Amniotic epithelial cell (primary cell): ENCODE data around the gene CDK5RAP1.
"Not testable (repeated sequence)": the region's sequence is repeated elsewhere in the genome, so short reads cannot be mapped to it uniquely, and the experiment has no call there.

ENCODE experiments used
- DNase-seq: peaks from one replicate; pipeline ENCODE4 v3.0.0-alpha.2; 2010; ENCODE audit warnings: low read depth

The CDK5RAP1 gene, protein sequence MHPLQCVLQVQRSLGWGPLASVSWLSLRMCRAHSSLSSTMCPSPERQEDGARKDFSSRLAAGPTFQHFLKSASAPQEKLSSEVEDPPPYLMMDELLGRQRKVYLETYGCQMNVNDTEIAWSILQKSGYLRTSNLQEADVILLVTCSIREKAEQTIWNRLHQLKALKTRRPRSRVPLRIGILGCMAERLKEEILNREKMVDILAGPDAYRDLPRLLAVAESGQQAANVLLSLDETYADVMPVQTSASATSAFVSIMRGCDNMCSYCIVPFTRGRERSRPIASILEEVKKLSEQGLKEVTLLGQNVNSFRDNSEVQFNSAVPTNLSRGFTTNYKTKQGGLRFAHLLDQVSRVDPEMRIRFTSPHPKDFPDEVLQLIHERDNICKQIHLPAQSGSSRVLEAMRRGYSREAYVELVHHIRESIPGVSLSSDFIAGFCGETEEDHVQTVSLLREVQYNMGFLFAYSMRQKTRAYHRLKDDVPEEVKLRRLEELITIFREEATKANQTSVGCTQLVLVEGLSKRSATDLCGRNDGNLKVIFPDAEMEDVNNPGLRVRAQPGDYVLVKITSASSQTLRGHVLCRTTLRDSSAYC

DNA sequence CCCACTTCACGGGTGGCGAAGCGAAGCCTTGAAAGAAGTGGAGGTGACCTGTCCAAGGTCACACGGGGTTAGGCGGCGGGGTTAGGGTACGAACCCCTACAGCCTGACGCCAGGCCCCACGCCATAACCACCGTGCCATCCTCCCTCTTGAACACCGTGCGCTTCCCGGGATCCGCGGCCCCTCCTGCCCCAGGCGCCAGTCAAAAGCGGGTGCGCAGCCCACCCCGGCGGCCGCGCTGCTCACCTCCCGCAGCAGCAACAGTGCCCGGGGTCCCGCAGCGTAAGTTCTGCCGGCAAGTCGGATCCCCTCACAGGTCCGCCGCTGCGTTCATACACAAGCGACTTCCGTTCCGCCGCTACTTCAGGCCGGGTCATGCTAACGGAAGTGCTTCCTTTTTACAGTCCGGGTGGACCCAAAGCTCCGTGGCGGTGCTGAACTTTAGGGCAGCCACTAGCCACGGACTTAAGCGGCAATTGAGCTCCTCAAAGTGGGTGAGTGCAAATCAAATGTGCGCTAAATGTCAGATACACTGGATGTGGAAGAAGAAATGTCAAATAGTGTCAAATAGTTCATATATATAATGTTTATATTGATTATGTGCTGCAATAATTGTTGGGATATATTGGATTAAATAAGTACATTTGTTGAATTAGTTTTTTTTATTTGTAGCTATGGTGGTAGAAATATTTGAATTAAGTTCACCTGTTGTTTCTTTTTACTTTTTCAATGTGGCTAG lies at the start of gene CDK5RAP1:
CDK5RAP1 (minus strand) TSS at position 336 of the 737 bp plus-strand sequence. CDS start 4,455 bp downstream, outside the sequence.
- DNase-seq: peak; percentile 90

DNA sequence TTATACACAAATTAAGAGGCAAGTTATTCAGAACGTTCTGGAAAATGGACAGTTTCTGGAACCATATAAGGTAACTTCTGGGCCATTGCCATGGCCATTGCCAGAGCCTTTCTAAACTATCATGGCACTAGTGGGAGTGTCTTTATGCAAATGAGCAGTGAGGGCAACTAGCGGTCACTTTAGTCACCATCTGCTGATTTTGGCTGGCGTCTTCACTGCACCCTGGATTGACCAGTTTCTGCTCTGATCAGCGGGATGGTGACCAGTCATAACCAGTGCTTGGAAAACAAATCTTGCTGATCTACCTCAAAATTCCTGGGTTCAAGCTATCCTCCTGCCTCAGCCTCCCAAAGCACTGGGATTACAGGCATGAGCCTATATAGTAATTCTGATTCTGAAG lies 49.5 kb upstream of the CDK5RAP1 start:
- DNase-seq: peak; percentile 10

DNA sequence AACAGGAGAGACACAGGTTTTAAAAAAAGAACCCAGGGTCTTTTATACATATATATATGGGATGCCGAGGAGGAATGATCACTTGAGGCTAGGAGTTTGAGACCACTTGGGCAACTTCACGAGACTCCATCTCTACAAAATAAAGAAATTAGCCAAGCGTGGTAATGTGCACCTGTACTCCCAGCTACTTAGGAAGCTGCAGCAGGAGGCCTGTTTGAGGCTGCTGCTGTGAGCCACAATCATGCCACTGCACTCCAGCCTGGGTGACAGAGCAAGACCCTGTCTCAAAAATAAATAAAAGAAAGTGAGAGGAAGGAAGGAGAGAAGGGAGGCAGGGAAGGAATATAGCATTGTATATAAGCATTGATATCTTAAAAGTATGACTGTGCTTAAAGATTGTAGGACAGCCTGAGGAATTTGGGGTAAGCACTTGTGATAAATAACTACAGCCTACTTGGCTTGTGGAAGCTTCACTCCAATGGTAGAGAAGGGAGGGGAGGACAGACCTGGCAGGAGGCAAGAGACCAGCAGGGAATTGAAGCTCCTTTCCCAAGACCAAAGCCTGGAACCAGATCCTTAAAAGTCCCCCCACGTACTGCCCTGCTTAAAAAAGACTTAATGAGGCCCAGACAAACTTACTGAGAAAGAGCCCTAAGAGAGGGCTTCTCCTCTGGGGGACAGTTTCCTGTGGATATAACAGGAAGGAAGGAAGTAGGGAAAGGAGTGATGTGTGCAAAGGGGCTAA lies 44.7 kb upstream of the CDK5RAP1 start:
- DNase-seq: no peak

DNA sequence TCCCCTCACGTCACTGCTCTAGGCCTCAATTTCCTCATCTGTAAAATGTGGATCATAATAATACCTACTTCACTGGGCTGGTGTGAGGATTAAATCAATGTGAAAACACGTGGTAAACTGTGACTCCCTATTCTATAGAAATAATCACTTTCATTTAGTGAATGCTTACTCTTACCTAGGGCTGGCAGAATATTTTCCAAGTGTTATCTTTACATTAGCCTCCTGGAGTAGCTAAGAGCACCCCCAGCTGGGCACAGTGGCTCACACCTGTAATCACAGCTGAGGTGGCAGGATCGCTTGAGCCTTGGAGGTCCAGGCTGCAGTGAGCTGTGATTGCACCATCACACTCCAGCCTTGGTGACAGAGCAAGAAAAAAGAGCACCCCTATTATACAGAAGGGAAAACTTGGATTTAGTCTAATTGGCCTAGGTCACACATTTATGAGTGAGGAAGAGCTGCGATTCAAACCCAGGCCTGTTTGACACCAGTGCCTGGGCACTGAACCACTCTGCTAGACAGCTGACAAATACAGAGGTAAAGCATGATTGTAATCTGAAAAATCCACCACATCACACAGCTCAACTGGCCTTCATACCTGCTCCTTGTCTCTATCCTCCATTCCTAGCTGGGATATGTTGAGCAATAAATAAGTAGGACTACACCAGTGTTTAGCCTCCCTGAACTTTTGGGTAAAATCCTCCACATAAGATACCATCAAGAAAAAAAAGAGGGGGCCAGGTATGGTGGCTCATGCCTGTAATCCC lies 43.7 kb upstream of the CDK5RAP1 start:
- no peak for DNase-seq

DNA sequence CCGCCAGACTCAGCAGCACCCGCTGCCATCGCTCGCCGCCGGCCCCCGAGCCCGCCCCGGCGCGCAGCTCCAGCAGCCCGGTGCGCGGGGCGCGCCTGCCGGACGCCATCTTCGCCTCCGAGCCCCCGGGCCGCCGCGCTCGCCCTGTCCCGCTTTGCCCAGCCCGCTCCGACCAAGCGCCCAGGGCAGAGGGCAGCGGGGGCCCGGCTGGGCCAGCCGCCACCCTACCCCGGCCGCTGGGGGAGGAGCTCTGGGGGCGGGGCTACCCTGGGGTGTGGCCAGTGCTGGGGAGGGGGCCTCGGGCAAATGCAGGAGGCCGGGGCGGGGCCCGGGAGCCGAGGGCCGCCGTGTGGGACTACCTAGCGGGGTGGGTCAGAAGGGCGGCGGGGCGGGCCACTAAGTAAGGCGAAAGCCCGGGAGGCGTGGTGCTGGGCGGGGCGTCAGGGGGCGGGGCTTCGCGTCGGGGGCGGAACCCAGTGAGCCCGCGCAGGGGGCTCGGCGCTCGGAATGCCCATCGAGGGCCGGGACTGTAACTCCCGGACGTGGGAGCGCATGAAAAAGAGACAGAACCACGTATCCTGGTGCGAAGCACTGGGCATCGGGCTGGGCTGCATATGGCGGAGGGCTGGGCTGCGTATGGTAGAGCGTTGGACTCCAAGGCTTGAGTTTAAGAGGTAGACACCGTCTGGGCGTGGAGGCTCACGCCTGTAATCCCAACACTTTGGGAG lies 42.4 kb upstream of the CDK5RAP1 start, which contains the start of gene SNTA1:
SNTA1 (minus strand) TSS at position 252 of the 728 bp plus-strand sequence; CDS start at position 109, 143 bp downstream.
- peak; percentile 71 for DNase-seq

DNA sequence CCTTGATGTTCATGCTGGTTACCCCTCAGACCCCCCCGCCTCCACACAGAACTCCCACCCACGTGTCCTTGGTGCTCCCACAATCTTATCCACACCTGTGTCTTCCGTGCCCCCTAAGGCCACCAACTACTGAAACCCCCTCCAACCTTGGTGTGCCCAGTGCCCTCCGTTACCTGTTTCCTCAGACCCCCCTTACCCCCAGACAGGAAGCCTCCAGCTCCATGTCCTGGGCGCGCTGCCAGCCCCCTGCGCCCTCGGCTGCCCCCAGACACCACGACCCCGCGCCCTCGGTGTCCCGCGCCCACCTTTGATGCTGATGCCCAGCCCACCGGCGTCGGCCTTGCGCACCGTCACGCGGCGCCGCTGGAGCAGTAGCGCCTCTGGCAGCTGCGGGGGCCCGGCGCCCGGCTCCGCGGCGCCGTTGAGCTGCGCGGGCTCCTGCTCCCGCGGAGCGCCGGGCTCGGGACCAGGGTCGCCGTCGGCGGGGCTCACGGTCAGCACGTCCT lies 41.7 kb upstream of the CDK5RAP1 start:
- no peak for DNase-seq

DNA sequence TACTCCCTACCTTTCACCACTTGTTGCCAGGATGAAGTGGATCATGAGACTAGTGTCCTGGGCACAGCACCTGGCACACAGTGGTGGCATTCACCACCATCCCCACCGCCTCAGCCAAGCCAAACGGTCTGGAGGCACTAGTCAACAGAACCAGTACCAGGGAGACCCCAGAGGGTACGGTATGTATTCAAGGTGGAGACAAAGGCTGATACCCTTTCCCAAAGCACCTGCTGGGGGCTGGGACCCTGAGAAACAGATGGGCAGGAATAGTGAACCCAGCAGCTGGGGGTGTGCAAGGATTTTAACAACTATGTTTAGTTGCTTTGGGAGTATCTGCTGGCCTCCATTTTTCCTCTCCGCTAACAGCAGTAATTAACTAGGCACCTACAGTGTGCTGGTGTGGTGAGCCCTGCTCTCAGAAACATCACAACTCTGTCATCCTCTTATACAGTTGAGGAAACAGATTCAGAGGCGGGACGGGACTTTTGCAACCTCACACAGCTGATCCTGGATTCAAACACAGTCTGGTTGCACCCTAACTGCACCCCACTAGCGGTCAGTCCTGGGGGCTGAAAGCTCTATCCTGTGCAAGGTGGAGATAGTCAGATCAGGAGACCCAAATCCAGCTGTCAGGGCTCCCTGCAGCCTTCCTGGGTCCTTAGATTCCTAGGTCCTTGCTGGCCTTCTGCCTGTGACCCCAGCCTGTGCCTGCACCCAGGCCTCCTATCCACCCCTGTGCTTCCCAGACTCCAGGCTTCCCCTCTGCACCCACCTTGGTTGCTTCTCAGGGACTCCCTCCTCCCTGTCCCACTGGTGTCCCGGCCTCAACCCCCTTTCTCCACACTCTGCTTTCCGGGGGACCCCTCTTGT lies 41.1 kb upstream of the CDK5RAP1 start:
- DNase-seq: no peak

DNA sequence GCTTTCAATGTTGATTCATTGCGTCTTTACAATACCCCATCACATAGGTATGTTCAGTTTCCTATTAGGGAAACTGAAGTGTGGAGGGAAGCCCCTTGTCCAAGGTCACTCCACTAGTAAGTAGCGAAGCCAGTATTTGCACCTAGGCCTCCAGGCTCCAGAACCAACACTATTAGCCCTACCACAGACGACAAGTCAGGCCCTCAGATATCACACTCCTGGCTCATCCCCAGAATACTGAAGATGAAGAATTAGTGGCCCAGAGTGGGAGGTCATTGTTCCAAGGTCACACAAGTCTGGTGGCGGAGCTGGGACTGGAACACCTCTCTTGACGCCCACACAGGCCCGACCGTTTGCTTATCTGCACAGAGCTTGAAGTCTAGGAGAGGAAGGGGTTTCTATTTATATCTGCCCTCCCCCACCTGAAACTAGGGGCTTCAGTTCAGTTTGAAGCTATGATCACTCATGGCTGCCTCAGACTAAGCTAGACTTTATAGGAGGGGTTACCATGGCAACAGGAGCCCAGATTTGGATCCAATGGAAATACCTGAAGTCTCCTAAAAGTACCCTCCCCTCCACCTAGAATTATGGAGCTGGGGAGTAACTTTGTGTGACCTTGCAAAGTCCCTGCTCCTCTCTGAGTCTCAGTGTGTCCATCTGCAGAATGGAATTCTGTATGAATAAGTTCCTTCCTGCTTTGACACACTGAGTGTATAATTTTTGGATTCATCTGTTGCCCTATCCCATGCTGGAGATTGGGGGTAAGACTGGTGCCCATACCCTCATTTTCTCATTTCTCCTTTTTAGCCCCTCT lies 40.0 kb upstream of the CDK5RAP1 start:
- DNase-seq: no peak

DNA sequence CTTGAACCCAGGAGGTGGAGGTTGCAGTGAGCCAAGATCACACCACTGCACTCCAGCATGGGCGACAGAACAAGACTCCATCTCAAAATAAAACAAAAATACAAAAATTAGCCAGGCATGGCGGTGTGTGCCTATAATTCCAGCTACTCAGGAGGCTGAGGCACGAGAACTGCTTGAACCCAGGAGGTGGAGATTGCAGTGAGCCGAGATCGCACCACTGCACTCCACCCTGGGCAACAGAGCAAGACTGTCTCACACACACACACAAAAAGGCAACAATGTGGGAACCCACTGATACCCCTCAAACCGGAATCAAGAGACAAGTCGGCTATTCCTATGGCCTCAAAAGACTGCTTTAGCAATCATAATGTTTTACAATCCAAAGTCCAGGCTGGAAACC lies 39.2 kb upstream of the CDK5RAP1 start:
- DNase-seq: not testable (repeated sequence)

DNA sequence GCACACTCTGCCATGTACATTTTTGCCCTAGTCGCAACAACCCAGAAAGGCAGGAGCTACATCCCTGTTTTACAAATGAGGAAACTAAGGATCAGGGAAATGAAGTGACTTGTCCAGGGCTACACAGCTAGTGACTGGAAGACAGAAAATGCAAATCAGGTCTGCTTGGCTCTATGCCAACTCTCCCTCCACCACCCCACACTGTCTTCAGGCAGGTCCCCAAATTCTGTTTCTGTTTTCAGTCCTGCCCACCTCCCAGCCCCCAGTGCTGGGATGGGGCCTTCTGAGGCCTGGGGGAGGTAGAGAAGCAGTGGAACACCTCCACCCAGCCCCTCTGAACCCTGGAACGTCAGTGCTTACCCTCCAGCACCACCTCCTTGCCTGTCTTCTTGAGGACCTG lies 37.2 kb upstream of the CDK5RAP1 start:
- no peak for DNase-seq

DNA sequence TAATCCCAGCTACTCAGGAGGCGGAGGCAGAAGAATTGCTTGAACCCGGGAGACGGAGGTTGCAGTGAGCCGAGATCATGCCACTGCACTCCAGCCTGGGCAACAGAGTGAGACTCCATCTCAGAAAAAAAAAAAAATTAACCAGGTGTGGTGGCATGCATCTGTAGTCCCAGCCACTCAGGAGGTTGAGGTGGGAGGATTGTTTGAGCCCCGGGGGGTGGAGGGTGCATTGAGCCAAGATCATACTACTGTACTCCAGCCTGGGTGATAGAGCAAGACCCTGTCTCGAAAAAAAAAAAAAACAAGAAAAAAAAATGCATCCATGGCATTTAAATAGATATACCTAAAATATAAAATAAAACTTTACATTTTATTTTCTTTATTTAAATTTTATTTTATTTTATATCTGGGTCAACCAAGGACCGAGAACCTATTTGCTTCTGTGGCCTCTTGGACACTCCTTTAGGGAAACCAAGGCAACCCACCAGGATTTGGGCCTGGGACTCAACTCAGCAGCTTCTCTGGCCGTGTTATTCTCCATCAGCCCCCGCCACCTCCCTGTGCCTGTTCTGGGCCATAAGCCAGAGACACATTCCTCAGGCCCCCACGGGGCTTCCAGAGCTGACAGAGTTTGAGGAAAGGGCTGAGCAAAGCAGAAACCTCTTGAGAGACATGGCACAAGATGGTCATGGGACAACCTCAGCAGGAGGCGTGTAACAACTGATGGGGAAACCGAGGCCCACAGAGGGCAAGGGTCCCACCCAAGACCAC lies 36.0 kb upstream of the CDK5RAP1 start:
- no peak for DNase-seq

DNA sequence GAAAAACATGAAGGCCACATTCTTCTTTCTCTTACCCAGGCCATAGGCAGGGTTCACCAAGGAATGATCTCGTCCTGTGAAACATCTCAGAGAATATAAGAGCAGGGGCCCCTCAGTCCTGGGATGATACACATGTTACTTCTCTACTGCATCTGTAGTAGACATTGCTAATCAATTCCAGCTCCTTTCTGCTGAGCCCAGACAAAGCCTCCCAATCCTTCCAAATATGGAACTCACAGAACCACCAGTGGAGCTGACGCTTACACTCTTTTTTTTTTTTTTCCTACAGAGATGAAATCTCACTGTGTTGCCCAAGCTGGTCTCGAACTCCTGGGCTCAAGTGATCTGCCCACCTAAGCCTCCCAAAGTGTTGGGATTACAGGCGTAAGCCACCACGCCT lies 33.1 kb upstream of the CDK5RAP1 start:
- DNase-seq: no peak

DNA sequence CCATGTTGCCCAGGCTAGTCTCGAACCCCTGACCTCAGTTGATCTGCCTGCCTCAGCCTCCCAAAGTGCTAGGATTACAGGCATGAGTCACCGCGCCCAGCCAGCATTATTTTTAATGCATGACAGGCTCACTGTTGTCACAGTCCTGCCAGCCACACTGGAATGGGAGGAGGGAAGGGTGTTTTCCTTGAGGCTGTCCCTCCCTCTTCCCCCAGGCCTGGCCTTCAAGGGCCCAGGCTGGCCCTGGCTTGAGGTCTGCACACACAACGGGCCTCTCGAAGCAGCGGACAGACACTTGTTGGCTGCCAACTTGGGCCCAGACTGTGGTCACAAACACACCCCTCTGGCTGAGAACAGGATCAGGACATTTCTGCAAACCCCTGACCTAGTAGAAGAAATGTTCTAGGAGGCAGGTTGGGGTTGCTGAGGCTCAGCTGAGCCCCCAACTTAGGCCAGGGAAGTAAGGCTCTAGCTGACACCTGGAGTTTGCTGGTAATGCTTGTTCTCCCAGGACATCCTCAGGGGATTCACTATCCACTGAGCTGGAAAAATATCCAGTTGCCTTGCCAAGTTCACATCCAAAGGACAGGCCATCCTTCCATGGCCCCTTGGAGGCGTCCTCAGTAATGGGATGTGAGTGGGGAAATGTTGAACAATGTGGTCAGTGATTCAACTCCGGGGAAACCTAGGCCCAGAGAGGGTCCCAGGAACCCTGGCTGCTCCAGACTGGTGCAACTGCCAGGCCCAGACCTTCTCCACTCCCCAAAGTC lies 32.3 kb upstream of the CDK5RAP1 start:
- no peak for DNase-seq

DNA sequence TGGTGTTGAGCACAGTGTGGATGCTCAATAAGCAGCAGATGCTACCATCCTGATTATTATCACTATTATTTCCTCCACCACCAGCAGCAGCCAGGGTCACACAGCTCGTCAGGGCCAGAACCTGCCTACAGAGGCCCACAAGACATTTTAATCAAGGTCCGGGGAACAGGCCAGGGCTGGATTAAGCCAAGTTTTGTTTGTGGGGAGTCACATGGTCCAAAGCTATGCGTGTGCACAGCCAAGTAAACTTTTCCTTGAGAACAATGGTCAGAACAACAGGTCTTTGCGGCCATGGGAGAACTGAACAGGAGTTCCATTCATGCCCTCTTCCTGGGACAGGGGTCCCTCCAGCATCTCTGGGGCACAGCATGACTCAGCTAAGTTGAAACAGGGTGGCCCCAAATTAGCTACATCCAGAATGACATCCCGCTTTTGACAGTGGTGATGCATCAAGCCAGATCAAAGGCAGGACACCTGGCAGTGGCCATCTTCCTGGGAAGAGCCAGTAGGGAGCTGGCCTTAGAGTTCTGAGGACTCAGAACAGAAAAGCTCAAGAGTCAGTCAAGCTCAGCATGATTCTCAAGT lies 30.6 kb upstream of the CDK5RAP1 start:
- DNase-seq: no peak

DNA sequence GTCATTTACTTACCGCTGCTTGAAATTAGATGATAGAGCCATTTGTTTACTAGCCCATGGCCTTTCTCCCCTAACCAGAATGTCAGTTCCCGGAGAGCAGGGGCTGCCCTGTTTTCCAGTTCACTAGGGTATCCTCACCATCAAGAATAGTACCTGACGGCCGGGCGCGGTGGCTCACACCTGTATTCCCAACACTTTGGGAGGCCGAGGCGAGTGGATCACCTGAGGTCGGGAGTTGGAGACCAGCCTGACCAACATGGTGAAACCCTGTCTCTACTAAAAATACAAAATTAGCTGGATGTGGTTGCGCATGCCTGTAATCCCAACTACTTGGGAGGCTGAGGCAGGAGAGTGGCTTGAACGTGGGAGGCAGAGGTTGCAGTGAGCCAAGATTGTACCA lies 22.6 kb upstream of the CDK5RAP1 start:
- not testable (repeated sequence) for DNase-seq

DNA sequence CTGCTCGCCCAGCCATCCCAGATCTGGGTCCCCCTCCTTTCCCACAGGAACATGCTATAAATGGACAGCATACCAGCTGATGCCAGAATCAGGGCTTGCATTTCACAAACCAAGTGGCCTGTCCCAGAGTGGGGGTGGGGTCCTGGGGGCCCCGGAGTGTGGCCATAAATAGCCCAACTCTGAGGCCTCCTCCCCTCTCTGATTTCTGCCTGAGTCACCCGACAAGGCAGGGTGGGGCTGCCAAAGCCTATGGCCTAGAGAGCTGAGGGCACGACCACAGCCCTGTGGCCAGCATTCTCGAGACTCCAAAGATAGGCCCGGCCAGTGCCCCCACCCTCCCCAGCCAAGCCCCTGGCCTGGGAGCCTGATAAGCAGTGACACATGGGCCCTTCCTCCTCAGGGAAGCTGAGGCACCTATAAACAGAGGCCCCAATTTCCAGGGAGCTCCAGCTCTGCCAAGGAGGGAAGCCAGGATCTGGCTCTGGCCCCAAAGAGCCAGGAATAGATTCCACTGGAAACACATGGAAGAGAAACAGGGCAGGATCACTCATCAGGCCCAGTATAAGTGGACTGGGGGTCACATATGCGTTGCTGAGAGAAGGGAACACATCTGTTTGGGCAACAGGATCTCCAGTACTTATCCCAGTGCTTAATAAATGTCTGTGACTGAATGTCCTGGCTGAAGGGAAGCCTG lies 22.0 kb upstream of the CDK5RAP1 start:
- peak; percentile 73 for DNase-seq
